ENCODE measurements around the gene KCNQ5. TPM values are rescaled to one million over a fixed set of nuclear protein-coding genes. Genes with fewer than 3 reads are reported as not detected.

Gene KCNQ5
- total and polyA plus RNA-seq, 2 of the 8 experiments (the other 6 are each of a cell fraction or from before 2014, with no cell fraction given): 0.83 to 1.2 TPM

- no peaks in the 10 kb centered on the region for H3K27me3 ChIP-seq (replicated peaks in 1 of 4; ENCODE audit: control insufficient read depth in 3 of 4, extremely low read depth in 1 of 4, insufficient read depth in 3 of 4, low read length in 3 of 4)
- H2AFZ ChIP-seq (ENCODE audit: low read length): no peak overlapping the region
- DNase-seq (ENCODE audit: low read depth in 1 of 2, low spot score in 2 of 2) (no peak), FAIRE-seq (no peak)
- ChIA-PET POLR2A (ENCODE audit: partially characterized antibody) (interaction anchor here (1.4 kb wide), 1 partner anchor 168 kb away, joined by 4 read pairs; no protein-coding TSS in a partner anchor), CTCF (ENCODE audit: partially characterized antibody) (interaction anchor here (0.9 to 4.8 kb wide), 20 partner anchors 9 to 187 kb away, joined by 3 to 158 read pairs (median 4); no protein-coding TSS in a partner anchor)
- no peak overlapping the region for H3K14ac ChIP-seq (ENCODE audit: insufficient read length)
- H3K27ac ChIP-seq (ENCODE audit: low read depth, low read length): no peak overlapping the region
- H2BK12ac ChIP-seq (ENCODE audit: low read depth, low read length): no peak overlapping the region
- no peak overlapping the region for H3K23ac ChIP-seq (ENCODE audit: insufficient read length)
- no peak overlapping the region for H2BK20ac ChIP-seq (ENCODE audit: low read length)
- H3K4ac ChIP-seq (replicated peaks; ENCODE audit: insufficient read length, low read depth, low read length): no peak overlapping the region
- no peaks in the 10 kb centered on the region for H3K4me1 ChIP-seq (replicated peaks in 1 of 4; ENCODE audit: control insufficient read depth in 3 of 4, insufficient read depth in 4 of 4, low read length in 3 of 4)
- 93% methylated on average over 2 of the region's 2 CpGs; no CpG with 5 or more reads in 1 of the 2 experiments for WGBS, 2 experiments (ENCODE audit: extremely low coverage in 1 of 2, insufficient coverage in 1 of 2, insufficient read length in 1 of 2, insufficient replicate concordance in 2 of 2, low coverage in 1 of 2, low lambda C conversion rate in 2 of 2, missing lambda C conversion rate in 1 of 2)
- H4K91ac ChIP-seq (replicated peaks; ENCODE audit: insufficient read length, low read length): no peak overlapping the region
- H3K79me2 ChIP-seq (ENCODE audit: control insufficient read depth in 1 of 2, insufficient read depth in 2 of 2, low read length in 2 of 2): no peaks in the 10 kb centered on the region
- no peak overlapping the region for H2BK15ac ChIP-seq (ENCODE audit: low read length)
- no peaks in the 10 kb centered on the region for H4K20me1 ChIP-seq (replicated peaks in 1 of 2; ENCODE audit: control insufficient read depth in 1 of 2, insufficient read depth in 2 of 2, low read length in 2 of 2)
- no peaks in the 10 kb centered on the region for H3K23me2 ChIP-seq (ENCODE audit: low read depth, low read length)
- H3K4me2 ChIP-seq (ENCODE audit: insufficient read depth in 1 of 2, low read depth in 2 of 2, low read length in 2 of 2): no peak overlapping the region
- H3K4me3 ChIP-seq (ENCODE audit: extremely low read depth in 1 of 4, insufficient read depth in 2 of 4, low read depth in 3 of 4, low read length in 4 of 4): no peak overlapping the region
- no peak overlapping the region for H4K5ac ChIP-seq (ENCODE audit: insufficient read length, low read depth, low read length)
- no peak overlapping the region for H2BK120ac ChIP-seq (replicated peaks; ENCODE audit: low read depth, low read length)
- H3K56ac ChIP-seq (replicated peaks; ENCODE audit: insufficient read length, low read depth, low read length): no peak overlapping the region
- no peaks in the 10 kb centered on the region for H3K9me3 ChIP-seq (ENCODE audit: insufficient read depth in 2 of 2, low read depth in 1 of 2, low read length in 1 of 2)
- no peaks in the 10 kb centered on the region for H3K36me3 ChIP-seq (ENCODE audit: control insufficient read depth in 2 of 4, insufficient read depth in 4 of 4, low read length in 3 of 4)
- H3K9ac ChIP-seq (replicated peaks in 1 of 4; ENCODE audit: extremely low read depth in 1 of 4, low read depth in 3 of 4, low read length in 3 of 4): no peak overlapping the region
- H2BK5ac ChIP-seq (ENCODE audit: low read depth, low read length): no peak overlapping the region
- H3K79me1 ChIP-seq (ENCODE audit: low read depth, low read length): no peaks in the 10 kb centered on the region
- H4K8ac ChIP-seq (ENCODE audit: extremely low read depth, insufficient read depth, low read length): no peak overlapping the region
- no peak overlapping the region for H3K18ac ChIP-seq (ENCODE audit: extremely low read depth, low read length)
- H2AK5ac ChIP-seq (ENCODE audit: low read depth, low read length): no peak overlapping the region
- TF ChIP-seq SP2 (IDR thresholded peaks at IDR 0.05; ENCODE audit: low read length): no peak
- TF ChIP-seq SP1 (IDR thresholded peaks at IDR 0.05; ENCODE audit: low read depth, low read length): no peak
- TF ChIP-seq ATF2 (IDR thresholded peaks at IDR 0.05; ENCODE audit: low read length): no peak
- TF ChIP-seq RFX5 (IDR thresholded peaks at IDR 0.05; ENCODE audit: borderline replicate concordance, low read depth, low read length): no peak
- TF ChIP-seq EZH2 (IDR thresholded peaks at IDR 0.05; ENCODE audit: low read depth, low read length, severe bottlenecking): no peak
- TF ChIP-seq CEBPB (IDR thresholded peaks at IDR 0.05; ENCODE audit: low read depth, low read length): no peak
- no peak for TF ChIP-seq NANOG (IDR thresholded peaks at IDR 0.05; ENCODE audit: insufficient read depth, low read depth, low read length, poor library complexity, severe bottlenecking)
- TF ChIP-seq BACH1 (IDR thresholded peaks at IDR 0.05; ENCODE audit: low read length): no peak
- TF ChIP-seq TAF7 (optimal IDR thresholded peaks at IDR 0.05; ENCODE audit: borderline replicate concordance, low read depth, low read length): no peak
- no peak for TF ChIP-seq YY1 (IDR thresholded peaks at IDR 0.05; ENCODE audit: low read depth, low read length)
- TF ChIP-seq KDM4A (IDR thresholded peaks at IDR 0.05; ENCODE audit: low read depth, low read length, severe bottlenecking): no peak
- TF ChIP-seq USF2 (IDR thresholded peaks at IDR 0.05; ENCODE audit: low read length): no peak
Measured at GRCh38 chr6:72579865-72580264, 42.0 kb upstream of the KCNQ5 start.

All from H1 (cell line).